GM18861 (cell line): ENCODE results near the gene HRH1.
A peak's percentile ranks its signal among the peaks of the same experiment; 100 is the strongest.
"Not testable (repeated sequence)": the region's sequence is repeated elsewhere in the genome, so short reads cannot be mapped to it uniquely, and the experiment has no call there.

Source experiments
- ATAC-seq: cut with Tn5 transposase; IDR thresholded peaks from one replicate; pipeline ENCODE4 v1.9.1; 2021; ENCODE audit not compliant: unreplicated experiment

HRH1 gene

GRCh38 chr3:11154036-11154952, at the start of gene HRH1:
HRH1 (plus strand) TSS chr3:11154493; CDS start chr3:11259038, 104,545 bp downstream.
- ATAC-seq, result no peak

GRCh38 chr3:11113316-11113715, 41.0 kb upstream of the HRH1 start:
- not testable (repeated sequence) for ATAC-seq

- ATAC-seq, result no peak
Observed at GRCh38 chr3:11115548-11115947, 38.7 kb upstream of the HRH1 start.

- no peak for ATAC-seq
Observed at GRCh38 chr3:11116336-11117059, 37.8 kb upstream of the HRH1 start.

- ATAC-seq, result no peak
Observed at GRCh38 chr3:11117591-11117990, 36.7 kb upstream of the HRH1 start.

GRCh38 chr3:11118181-11118682, 36.1 kb upstream of the HRH1 start:
- ATAC-seq, result no peak

- ATAC-seq, result no peak
Observed at GRCh38 chr3:11120091-11120805, 34.0 kb upstream of the HRH1 start.

GRCh38 chr3:11126653-11127052, 27.6 kb upstream of the HRH1 start:
- no peak for ATAC-seq

GRCh38 chr3:11128682-11129632, 25.3 kb upstream of the HRH1 start:
- no peak for ATAC-seq

- no peak for ATAC-seq
Observed at GRCh38 chr3:11130385-11130784, 23.9 kb upstream of the HRH1 start.

GRCh38 chr3:11131371-11131770, 22.9 kb upstream of the HRH1 start:
- no peak for ATAC-seq

GRCh38 chr3:11131886-11132285, 22.4 kb upstream of the HRH1 start:
- not testable (repeated sequence) for ATAC-seq

- ATAC-seq, result no peak
Observed at GRCh38 chr3:11132861-11133260, 21.4 kb upstream of the HRH1 start.

- ATAC-seq, result no peak
Observed at GRCh38 chr3:11134794-11135193, 19.5 kb upstream of the HRH1 start.

- no peak for ATAC-seq
Observed at GRCh38 chr3:11136116-11136515, 18.2 kb upstream of the HRH1 start.

GRCh38 chr3:11136830-11137626, 17.3 kb upstream of the HRH1 start:
- ATAC-seq, result no peak

GRCh38 chr3:11137627-11137959, 16.7 kb upstream of the HRH1 start:
- ATAC-seq, result no peak

- ATAC-seq, result no peak
Observed at GRCh38 chr3:11138371-11138770, 15.9 kb upstream of the HRH1 start.

- peak; percentile 98 for ATAC-seq
Observed at GRCh38 chr3:11140030-11140712, 14.1 kb upstream of the HRH1 start.
